Cardiac muscle cell (in vitro differentiated cells and primary cell): Measurements from ENCODE around the gene MLNR. TPM values are rescaled to one million over a fixed set of nuclear protein-coding genes. Genes with fewer than 3 reads are reported as not detected.
A peak's percentile ranks its signal among the peaks of the same experiment; 100 is the strongest.

Experiments used
- DNase-seq, 2 donors: peaks; one replicate each; pipeline versions ENCODE4 v3.0.0 to v3.0.0-alpha.2; 2010 to 2017; ENCODE audit warnings: low read depth in 1 of 2, low spot score in 1 of 2
- H3K27ac ChIP-seq: fragments of 200-600 bp; sonication (generic); 2 replicates; pipeline ENCODE4 v1.5.1; 2016
- H3K27me3 ChIP-seq: fragments of 200-600 bp; sonication (generic); 2 replicates; pipeline ENCODE4 v1.6.0; 2016; ENCODE audit warnings: control low read depth
- H3K36me3 ChIP-seq: fragments of 200-600 bp; sonication (generic); 2 replicates; pipeline ENCODE4 v1.5.1; 2016; ENCODE audit warnings: control low read depth
- H3K4me1 ChIP-seq: fragments of 200-600 bp; sonication (generic); 2 replicates; pipeline ENCODE4 v1.8.1; 2017; ENCODE audit warnings: low read depth, mild to moderate bottlenecking, mixed run types
- H3K4me3 ChIP-seq: fragments of 200-600 bp; sonication (generic); 2 replicates; pipeline ENCODE4 v1.5.1; 2016; ENCODE audit warnings: mild to moderate bottlenecking
- H3K9me3 ChIP-seq: fragments of 200-600 bp; sonication (generic); 2 replicates; pipeline ENCODE4 v1.5.1; 2017; ENCODE audit warnings: low read depth, mild to moderate bottlenecking, control low read depth
- polyA plus RNA-seq: library from polyadenylated mRNA; unstranded; fragments of >200 nt; fragmentation: Nextera tagmentation; extraction: Ambion mirVana; gene quantifications from 2 replicates; pipeline ENCODE4 v1.2.1, GENCODE V29; 2016
- total RNA-seq: library from RNA; depleted of rRNA; stranded (reverse); fragments of >200 nt; gene quantifications from 2 replicates; pipeline ENCODE4 v1.2.3, GENCODE V29; 2016
- TF ChIP-seq, protein P1 (sequence below): IDR thresholded peaks from 2 replicates; pipeline ENCODE4 v1.5.1; 2012; ENCODE audit warnings: low read depth, mild to moderate bottlenecking, low read length

MLNR gene
- total and polyA plus RNA-seq, 2 experiments from 2014 or later, result not detected

GRCh38 chr13:49226613-49227012 is 6.5 kb downstream of the MLNR start:
- TF ChIP-seq, protein P1, sequence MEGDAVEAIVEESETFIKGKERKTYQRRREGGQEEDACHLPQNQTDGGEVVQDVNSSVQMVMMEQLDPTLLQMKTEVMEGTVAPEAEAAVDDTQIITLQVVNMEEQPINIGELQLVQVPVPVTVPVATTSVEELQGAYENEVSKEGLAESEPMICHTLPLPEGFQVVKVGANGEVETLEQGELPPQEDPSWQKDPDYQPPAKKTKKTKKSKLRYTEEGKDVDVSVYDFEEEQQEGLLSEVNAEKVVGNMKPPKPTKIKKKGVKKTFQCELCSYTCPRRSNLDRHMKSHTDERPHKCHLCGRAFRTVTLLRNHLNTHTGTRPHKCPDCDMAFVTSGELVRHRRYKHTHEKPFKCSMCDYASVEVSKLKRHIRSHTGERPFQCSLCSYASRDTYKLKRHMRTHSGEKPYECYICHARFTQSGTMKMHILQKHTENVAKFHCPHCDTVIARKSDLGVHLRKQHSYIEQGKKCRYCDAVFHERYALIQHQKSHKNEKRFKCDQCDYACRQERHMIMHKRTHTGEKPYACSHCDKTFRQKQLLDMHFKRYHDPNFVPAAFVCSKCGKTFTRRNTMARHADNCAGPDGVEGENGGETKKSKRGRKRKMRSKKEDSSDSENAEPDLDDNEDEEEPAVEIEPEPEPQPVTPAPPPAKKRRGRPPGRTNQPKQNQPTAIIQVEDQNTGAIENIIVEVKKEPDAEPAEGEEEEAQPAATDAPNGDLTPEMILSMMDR, result no peak
- H3K9me3 ChIP-seq, result no peaks in the 10 kb centered on the region
- no peak for DNase-seq

GRCh38 chr13:49234741-49235140 is 14.6 kb downstream of the MLNR start:
- H3K4me3 ChIP-seq, result no peak overlapping the region
- no peaks in the 10 kb centered on the region for H3K36me3 ChIP-seq
- H3K27me3 ChIP-seq, result no peaks in the 10 kb centered on the region
- no peak for DNase-seq
- no peaks in the 10 kb centered on the region for H3K4me1 ChIP-seq
- H3K9me3 ChIP-seq, result no peaks in the 10 kb centered on the region
- TF ChIP-seq, protein P1, result no peak
- no peak overlapping the region for H3K27ac ChIP-seq

More at GRCh38 chr13:49226613-49227012, 6.5 kb downstream of the MLNR start:
- Histone ChIP-seq H3K4me1 (no peaks in the 10 kb centered on the region), H3K4me3 (no peak overlapping the region), H3K36me3 (no peaks in the 10 kb centered on the region), H3K27ac (no peak overlapping the region), H3K27me3 (peaks cover 50% of the 10 kb centered on the region)

DNA sequence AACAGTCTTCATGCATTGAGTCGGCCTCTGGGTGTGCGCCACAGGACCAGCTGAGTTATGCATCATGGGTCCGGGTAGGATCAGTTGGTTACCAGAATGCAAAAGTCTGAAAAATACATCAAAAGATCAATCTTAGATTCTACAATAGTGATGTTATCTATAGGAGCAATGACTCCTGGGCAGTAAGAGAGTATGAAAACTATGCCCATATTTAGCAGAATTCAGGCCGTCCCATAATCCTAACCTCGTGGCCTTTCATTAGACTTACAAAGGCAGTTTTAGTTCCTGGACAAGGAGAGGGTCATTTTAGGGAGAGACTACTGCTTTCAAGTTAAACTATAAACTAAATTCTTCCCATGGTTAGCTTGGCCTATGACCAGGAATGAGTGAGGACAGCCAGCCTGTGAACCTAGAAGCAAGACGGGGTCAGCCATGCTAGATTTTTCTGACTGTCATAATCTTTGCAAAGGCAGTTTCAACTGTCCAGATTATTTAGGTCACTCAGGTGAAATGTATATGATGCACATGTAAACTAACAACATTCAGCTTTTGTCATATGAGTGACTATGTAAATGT is 15.8 kb downstream of the MLNR start:
- Histone ChIP-seq H3K4me3 (no peak overlapping the region), H3K9me3 (no peaks in the 10 kb centered on the region), H3K27me3 (no peaks in the 10 kb centered on the region), H3K27ac (no peak overlapping the region), H3K4me1 (no peaks in the 10 kb centered on the region), H3K36me3 (no peaks in the 10 kb centered on the region)
- DNase-seq, result no peak
- TF ChIP-seq, protein P1, result no peak

GRCh38 chr13:49238621-49239020 is 18.5 kb downstream of the MLNR start:
- TF ChIP-seq, protein P1, result no peak
- Histone ChIP-seq H3K27ac (no peak overlapping the region), H3K36me3 (no peaks in the 10 kb centered on the region), H3K9me3 (no peaks in the 10 kb centered on the region), H3K4me1 (no peaks in the 10 kb centered on the region), H3K4me3 (no peak overlapping the region), H3K27me3 (peaks cover 2% of the 10 kb centered on the region)
- no peak for DNase-seq

- no peak overlapping the region for H3K4me3 ChIP-seq
- no peaks in the 10 kb centered on the region for H3K36me3 ChIP-seq
- TF ChIP-seq, protein P1, result peak; percentile 62
- H3K27ac ChIP-seq, result no peak overlapping the region
- H3K9me3 ChIP-seq, result no peaks in the 10 kb centered on the region
- no peaks in the 10 kb centered on the region for H3K4me1 ChIP-seq
- DNase-seq, result peak; percentile 2 to 45
- peaks cover 14% of the 10 kb centered on the region for H3K27me3 ChIP-seq
These were observed 19.9 kb downstream of the MLNR start for GRCh38 chr13:49240017-49240416.
